KOPT-K1 (cell line): ENCODE data around the gene SMIM8.
"Not testable (repeated sequence)": the region's sequence is repeated elsewhere in the genome, so short reads cannot be mapped to it uniquely, and the experiment has no call there.

ENCODE experiments used
- H3K27ac ChIP-seq: fragments of 200-600 bp; sonication (generic); 2 replicates; pipeline ENCODE4 v1.5.1; 2016; ENCODE audit warnings: antibody characterized with exemption, mild to moderate bottlenecking, low read depth, low read length; ENCODE audit not compliant: poor library complexity, severe bottlenecking
- H3K36me3 ChIP-seq: fragments of 200-600 bp; sonication (generic); 2 replicates; pipeline ENCODE4 v1.5.1; 2017; ENCODE audit warnings: antibody characterized with exemption, mild to moderate bottlenecking, low read length, moderate library complexity; ENCODE audit not compliant: insufficient read depth
- H3K9me3 ChIP-seq: fragments of 200-600 bp; sonication (generic); 2 replicates; pipeline ENCODE4 v1.5.1; 2017; ENCODE audit warnings: antibody characterized with exemption, low read length, mild to moderate bottlenecking; ENCODE audit not compliant: insufficient read depth, poor library complexity, severe bottlenecking

The SMIM8 gene

DNA sequence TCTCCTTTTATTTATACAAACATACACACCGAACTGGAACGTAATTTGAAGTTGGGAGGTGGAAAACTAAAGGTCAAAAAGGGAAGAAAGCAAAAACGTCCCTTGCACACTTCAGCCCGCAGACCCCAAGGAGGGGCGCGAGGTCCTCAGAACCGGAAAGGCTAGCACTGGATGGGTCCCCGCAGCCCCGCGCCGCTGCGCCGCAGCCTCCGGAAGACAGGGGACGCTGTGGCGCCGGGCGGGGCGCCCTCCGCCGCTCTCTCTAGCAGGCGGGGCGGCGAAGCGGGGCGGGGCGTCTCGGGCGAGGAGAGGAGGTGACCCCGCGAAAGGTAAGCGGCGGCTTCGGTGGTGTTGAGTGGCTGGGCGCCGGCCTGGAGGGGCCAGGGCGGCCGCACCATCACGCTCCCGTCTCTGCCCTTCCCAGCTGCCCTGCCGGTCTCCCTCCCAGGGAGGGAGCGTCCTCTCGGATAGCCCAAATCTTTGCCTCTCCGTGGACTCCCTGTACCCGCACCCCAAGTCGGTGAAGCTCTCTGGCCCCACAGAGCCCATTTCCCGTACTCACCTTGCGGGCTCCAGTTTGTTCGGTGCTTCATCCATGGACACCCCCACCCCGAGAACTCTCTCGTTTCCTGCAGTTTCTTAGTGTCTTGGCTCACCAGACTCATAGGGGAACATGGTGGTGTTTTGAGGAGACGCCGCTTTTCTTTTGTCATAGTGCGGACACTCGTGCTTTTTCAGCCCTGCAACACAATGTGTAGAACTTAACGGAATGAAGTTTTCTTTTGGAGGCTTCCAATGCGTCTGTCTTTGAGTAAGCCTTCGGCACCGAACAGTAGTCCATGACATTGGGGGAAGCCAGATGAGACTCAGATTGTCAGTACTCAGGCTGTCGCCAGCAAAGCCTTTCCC, at the start of gene SMIM8:
Gene SMIM8 (plus strand): TSS at position 285 of the 909 bp plus-strand sequence. CDS start 14,444 bp downstream, outside the sequence.
- Histone ChIP-seq H3K9me3 (no peaks in the 10 kb centered on the region), H3K27ac (peak within 1 kb of the TSS; percentile 72), H3K36me3 (no peaks in the 10 kb centered on the region)

- H3K36me3 ChIP-seq: no peaks in the 10 kb centered on the region
- H3K9me3 ChIP-seq: no peaks in the 10 kb centered on the region
- no peak overlapping the region for H3K27ac ChIP-seq
Measured at GRCh38 chr6:87274660-87275274, 47.6 kb upstream of the SMIM8 start.

GRCh38 chr6:87276624-87277023, 45.8 kb upstream of the SMIM8 start:
- no peaks in the 10 kb centered on the region for H3K9me3 ChIP-seq
- no peaks in the 10 kb centered on the region for H3K36me3 ChIP-seq
- no peak overlapping the region for H3K27ac ChIP-seq

GRCh38 chr6:87277123-87277522, 45.3 kb upstream of the SMIM8 start:
- Histone ChIP-seq H3K36me3 (no peaks in the 10 kb centered on the region), H3K27ac (no peak overlapping the region), H3K9me3 (no peaks in the 10 kb centered on the region)

DNA sequence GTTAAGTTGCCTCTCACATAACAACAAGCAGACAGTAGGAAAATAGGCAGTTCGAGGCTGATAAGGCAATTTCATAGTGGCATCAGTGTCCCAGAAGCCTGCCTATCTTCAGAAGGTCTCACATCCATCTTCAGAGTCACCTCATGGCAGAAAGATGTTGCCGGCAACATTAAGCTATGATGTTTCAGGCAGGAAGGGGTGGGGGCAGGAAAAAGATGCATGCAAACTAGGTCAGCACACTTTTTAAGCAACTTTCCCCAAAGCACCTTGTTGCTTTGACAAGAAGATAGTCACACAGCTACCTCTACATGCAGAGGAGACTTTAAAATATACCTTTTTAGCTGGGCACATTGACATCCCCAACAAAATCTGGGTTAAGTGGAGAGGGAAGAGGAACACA, 43.2 kb upstream of the SMIM8 start:
- H3K27ac ChIP-seq: no peak overlapping the region

DNA sequence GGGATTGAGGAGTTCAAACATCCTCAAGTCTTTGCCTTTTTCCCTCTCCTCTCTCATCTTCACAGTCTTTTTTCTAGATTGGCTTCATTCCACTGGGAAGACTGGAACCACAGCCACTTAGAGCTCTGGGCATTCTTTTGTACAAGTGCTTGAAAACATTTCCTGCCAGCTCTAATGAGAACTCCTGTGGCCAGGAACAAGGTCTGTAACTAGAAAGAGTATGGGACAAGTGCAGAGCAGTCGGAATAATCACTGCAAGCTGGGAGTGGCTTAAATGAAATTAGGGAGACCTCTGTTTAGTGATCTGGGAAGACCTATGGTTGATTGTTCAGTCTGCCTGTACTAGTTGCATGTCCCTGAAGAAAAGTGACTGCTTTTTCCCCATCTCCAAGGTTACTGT, 41.0 kb upstream of the SMIM8 start:
- H3K9me3 ChIP-seq: no peaks in the 10 kb centered on the region
- H3K36me3 ChIP-seq: no peaks in the 10 kb centered on the region
- no peak overlapping the region for H3K27ac ChIP-seq

More for the DNA sequence above, 43.2 kb upstream of the SMIM8 start:
- H3K9me3 ChIP-seq: no peaks in the 10 kb centered on the region
- H3K36me3 ChIP-seq: no peaks in the 10 kb centered on the region

GRCh38 chr6:87282743-87283142, 39.6 kb upstream of the SMIM8 start:
- Histone ChIP-seq H3K27ac (no peak overlapping the region), H3K9me3 (no peaks in the 10 kb centered on the region), H3K36me3 (no peaks in the 10 kb centered on the region)

GRCh38 chr6:87283461-87283860, 38.9 kb upstream of the SMIM8 start:
- H3K9me3 ChIP-seq: no peaks in the 10 kb centered on the region
- H3K27ac ChIP-seq: no peak overlapping the region
- H3K36me3 ChIP-seq: no peaks in the 10 kb centered on the region

DNA sequence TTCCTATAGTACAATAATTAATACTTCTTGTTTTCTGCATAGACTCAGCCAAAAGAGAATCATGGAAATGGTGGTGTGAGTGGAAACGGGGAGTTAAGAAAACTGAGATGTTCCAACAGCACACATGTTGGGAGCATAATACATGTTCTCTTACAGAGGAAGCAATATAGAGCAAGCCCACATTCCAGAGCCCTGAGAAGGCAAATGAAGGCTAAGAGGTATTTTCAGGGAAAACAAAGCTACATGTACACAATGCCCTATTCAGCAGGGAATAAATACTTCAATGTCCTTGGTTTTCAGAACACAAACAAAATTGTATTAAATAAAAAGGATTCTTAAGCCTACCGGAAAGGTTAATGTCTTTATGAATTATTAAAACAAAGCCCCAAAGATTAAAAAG, 35.1 kb upstream of the SMIM8 start:
- Histone ChIP-seq H3K27ac (no peak overlapping the region), H3K36me3 (no peaks in the 10 kb centered on the region), H3K9me3 (no peaks in the 10 kb centered on the region)

DNA sequence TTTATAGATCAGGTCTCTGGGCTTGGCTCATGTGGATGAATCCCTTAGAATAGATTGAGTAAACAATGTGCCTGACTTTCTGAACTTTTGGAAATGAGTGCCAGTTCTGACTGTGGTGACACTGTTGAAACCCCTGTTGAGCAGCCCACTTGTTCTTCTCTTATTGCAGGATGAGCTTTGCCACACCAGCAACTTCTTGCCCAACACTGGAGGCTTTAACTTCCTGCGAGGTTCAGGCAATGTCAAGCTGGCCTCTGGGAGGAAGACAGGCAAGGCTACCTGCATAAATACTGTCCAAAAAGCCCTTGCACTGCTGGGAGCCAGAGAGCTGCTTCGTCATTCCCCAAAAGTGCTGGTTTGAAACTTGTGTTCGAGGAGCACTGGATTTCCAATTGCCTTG, 32.8 kb upstream of the SMIM8 start:
- Histone ChIP-seq H3K9me3 (no peaks in the 10 kb centered on the region), H3K27ac (no peak overlapping the region), H3K36me3 (no peaks in the 10 kb centered on the region)

DNA sequence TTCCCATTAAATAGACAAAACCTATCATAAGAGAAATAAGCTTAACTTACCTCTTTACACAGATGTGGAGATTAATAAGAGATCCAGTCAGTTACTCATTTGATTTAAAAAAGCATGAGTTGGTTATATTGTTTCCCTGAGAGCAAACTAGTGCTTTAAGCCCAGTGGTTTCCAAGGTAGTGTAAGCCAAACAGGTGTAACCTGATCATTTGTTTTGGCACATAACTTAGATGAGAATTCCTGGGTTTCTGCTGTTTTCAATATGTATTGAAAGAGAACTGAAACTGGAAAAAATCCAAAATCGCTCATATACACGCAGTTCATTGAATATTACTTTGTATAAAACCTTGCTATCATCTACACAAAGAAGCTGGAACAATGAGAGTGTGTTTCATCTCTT, 30.5 kb upstream of the SMIM8 start:
- H3K36me3 ChIP-seq: no peaks in the 10 kb centered on the region
- no peaks in the 10 kb centered on the region for H3K9me3 ChIP-seq
- no peak overlapping the region for H3K27ac ChIP-seq

- H3K36me3 ChIP-seq: no peaks in the 10 kb centered on the region
- no peaks in the 10 kb centered on the region for H3K9me3 ChIP-seq
- no peak overlapping the region for H3K27ac ChIP-seq
Measured at GRCh38 chr6:87293526-87293925, 28.9 kb upstream of the SMIM8 start.

DNA sequence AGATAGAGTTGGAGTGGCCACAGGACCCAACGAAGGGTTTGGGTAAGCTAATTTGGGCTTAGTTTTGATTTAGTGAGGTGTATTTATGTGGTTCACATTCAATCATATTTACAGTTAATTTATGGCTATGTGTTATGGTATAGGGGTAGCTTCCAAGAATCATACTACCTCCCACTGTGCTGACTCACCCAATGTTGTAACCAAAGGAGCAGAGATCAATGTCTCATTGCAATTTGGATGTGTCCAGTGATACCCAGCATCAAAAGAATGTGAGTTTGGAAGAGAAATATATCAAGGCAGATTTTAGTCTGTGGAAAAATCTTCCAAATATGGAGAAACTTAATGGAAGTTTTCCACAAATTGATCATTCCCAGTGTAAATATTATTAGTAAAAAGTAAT, 25.3 kb upstream of the SMIM8 start:
- no peaks in the 10 kb centered on the region for H3K9me3 ChIP-seq
- no peak overlapping the region for H3K27ac ChIP-seq
- H3K36me3 ChIP-seq: no peaks in the 10 kb centered on the region

- H3K36me3 ChIP-seq, H3K9me3 ChIP-seq, H3K27ac ChIP-seq: not testable (repeated sequence)
Measured at GRCh38 chr6:87301277-87301676, 21.1 kb upstream of the SMIM8 start.

- Histone ChIP-seq H3K9me3 (no peaks in the 10 kb centered on the region), H3K27ac (no peak overlapping the region), H3K36me3 (no peaks in the 10 kb centered on the region)
Measured at GRCh38 chr6:87308970-87309369, 13.4 kb upstream of the SMIM8 start.

DNA sequence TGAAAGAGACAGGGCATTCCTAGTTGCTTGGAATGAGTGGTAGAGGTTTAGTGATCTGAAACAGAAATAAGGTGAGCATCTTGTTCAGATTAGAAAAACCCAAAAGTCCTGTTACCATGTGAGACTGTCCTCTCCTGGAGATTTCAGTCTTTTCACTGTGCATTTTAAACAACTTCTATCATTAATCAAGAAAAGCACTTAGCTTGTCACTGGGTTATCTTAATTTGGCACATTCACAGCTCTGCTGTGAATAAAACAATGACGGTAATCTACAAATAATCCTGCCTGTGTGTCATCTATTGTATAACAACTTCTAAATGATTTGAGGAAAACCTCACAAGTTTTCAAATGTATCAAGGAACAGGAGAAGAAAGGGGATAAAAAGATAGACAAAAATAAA, 9.5 kb upstream of the SMIM8 start:
- no peaks in the 10 kb centered on the region for H3K9me3 ChIP-seq
- no peaks in the 10 kb centered on the region for H3K36me3 ChIP-seq
- no peak overlapping the region for H3K27ac ChIP-seq
